Tongue (tissue), 2 donors: ENCODE results near the gene MGRN1. TPM values are rescaled to one million over a fixed set of nuclear protein-coding genes. Genes with fewer than 3 reads are reported as not detected.

Experiments used
- DNase-seq: peaks from one replicate; pipeline ENCODE4 v3.0.0-alpha.2; 2015
- total RNA-seq: library from RNA; depleted of rRNA; stranded (reverse); fragments of >200 nt; gene quantifications from one replicate; pipeline ENCODE4 v1.2.3, GENCODE V29; 2014

The MGRN1 gene
- total RNA-seq, 1 donor from 2014 or later = 34.6 TPM

GRCh38 chr16:4604401-4604800 is 20.2 kb upstream of the MGRN1 start:
- no peak for DNase-seq

DNA sequence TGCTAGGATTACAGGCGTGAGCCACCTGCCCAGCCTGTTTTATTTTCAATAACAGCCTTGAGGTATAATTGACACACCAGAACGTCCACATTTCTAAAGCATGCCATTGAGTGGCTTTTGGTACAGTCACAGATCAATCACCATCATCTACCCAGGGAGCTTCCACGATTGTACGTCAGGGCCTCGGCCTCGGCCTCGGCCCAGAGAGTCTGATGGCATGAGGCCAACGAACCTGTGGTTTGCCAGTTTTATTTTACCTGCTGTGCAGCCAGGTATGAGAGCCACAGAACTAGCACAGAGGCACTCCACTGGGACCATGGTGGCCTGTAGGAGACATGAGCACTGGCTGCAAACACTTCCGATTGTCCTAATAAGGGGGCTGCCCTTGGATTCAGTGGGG is 18.3 kb upstream of the MGRN1 start:
- no peak for DNase-seq

- DNase-seq = no peak
These were observed 16.6 kb upstream of the MGRN1 start for GRCh38 chr16:4607841-4608703.

DNA sequence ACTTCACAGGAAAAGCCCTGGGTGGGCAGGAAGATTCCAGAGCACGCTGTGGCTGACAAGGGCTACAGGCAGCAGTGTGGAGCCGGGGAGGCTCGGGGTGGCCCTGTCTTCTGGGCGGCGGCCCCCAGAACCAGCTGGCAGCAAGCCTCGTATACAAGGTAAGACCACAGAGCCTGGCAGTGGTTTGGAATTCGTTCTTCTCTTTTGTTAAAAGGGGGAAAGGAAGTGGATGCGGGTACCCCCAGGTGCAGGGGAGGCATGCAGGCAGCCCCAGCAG is 16.0 kb upstream of the MGRN1 start:
- DNase-seq = no peak

GRCh38 chr16:4609200-4610010 is 15.2 kb upstream of the MGRN1 start:
- no peak for DNase-seq

DNA sequence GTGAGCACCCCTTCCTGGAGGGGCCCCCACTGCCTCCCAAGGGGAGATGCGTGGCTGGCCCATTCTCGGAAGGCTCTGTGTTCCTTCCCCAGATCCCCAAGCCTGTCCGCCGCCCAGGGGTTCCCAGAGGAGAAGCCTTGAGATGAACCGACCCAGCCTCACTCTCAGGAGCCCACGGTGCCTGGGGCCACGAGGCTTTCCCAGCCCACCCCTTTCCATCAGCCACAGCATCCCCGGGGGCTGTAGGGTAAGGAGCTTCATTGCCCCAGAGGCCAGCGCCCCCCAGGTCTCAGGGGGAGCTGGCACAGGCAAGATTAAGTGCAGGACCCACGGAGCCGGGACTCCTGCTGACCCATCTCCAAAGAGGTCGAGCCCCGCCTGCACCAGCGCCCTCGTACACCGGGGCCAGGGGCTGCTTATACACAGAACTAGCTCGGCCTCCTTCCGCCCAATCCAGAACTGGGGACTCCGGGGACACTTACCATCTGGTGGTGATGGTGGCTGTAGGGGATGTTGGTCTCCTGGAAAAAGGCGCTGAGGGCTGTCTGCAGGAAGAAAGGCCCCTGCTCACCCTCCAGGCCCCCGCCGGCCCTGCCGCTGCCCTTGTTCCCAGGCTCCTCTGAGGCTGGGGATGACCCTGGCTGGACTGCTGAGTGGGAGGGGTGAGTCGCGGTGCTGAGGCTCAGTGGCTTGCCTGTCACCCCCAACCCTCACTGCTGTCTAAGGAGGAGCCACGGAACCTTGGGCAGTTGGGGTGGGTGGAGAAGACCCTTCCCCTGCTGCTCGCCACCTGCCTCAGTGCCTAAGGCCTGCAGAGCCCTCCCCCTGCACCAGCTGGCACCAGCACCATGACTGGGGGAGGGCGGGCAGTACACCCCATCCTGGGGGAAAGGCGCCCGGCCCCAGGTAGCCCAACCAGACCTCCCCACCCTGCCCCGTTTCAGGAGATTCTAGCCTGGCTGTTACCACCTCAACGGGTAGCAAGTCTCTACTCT is 14.3 kb upstream of the MGRN1 start:
- DNase-seq = no peak

GRCh38 chr16:4611337-4612021 is 13.1 kb upstream of the MGRN1 start:
- DNase-seq = no peak

- DNase-seq = no peak
These were observed 12.1 kb upstream of the MGRN1 start for GRCh38 chr16:4612474-4612931.

- DNase-seq = no peak
These were observed 11.5 kb upstream of the MGRN1 start for GRCh38 chr16:4612977-4613635.

- DNase-seq = peak; percentile 31
These were observed 10.7 kb upstream of the MGRN1 start for GRCh38 chr16:4613636-4614570.

GRCh38 chr16:4614571-4615383 is 9.8 kb upstream of the MGRN1 start, which contains the start of gene UBALD1:
UBALD1 (minus strand) TSS chr16:4614888; CDS start chr16:4614797, 91 bp downstream.
- DNase-seq = peak; percentile 90

DNA sequence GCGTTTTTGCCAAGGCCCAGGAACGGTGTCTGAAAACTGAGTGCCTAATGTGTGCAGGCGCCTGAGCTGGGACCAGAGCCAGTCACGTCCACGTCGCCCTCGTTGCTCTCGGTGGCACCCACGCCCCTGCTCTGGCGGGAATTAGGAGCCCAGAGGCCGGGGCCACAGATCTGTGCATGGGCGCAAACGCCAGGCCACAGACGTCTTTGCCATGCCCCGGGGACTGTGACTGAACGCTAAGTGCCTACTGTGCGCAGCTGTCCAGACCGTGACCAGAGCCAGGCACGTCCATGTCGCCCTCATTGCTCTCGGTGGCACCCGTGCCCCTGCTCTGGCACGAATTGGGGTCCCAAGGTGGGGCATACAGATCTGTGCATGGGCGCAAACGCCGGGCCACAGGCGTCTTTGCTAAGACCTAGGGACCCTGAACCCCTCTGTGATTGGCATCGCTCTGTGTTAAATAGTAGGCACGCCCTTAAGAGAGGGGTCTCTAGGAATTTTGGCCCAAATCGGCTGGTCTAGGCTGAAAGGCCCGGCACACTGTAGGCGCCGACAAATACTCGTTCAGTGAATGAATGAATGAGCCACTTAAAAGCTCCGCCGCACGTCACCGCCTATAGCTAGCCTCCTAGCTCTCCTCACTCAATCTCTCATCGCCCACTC is 9.1 kb upstream of the MGRN1 start:
- DNase-seq = no peak

GRCh38 chr16:4616047-4616811 is 8.4 kb upstream of the MGRN1 start:
- peak; percentile 100 for DNase-seq

DNA sequence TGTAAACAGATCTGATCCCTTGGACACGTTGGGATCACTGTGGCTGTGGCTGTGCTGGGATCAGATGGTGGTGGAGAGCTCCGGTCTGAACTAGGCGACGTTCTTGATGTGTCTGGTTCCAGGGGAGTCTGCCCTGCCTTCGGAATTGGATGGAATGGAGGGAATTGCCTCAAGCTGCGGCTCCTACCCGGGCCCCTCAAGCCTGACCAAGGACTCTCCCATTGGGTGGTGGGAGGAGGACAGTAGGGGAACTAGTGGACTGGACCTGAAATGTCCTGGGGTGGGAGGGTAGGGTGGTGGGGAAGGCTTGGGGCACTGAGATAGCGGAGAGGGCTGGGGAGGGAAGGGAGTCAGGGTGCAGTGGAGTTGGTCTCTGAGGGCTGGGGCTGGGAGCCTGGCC is 6.7 kb upstream of the MGRN1 start:
- no peak for DNase-seq

DNA sequence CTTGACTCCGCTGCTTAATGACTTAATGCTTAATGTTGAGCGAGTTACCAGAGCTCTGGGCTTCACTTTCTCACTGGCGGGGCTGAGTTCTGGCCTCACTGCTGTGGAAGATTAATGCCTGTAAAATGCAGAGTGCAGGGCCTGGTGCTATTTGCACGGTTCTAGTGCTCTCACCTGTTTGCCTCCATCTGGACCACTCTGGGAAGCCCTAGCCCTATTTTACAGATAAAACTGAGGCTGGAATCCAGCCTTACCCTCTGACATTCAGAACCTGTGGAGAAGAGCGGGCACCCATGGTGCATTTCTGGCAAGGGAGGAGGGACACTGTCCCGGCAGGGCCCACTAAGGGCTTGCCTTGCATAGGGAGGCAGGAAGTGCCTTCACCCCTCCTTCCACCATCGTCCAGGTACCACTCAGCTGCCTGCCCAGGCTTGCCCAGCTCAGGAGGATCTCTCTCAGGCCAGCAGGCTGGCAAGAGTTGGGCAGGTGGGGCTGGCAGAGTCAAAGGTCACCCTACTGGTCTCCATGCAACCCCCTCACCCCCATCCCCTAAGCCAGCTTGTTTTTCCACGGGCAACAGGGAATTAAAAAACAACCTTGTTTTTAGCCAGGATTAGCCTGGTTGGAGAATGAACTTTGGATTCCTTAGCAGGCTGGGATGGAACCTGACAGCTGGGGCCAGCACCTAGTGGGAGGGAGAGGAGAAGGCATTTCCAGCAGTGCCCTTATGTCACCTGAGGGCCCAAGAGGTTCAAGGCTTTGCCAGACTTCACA is 5.8 kb upstream of the MGRN1 start:
- DNase-seq = no peak

- no peak for DNase-seq
These were observed 1.0 kb upstream of the MGRN1 start for GRCh38 chr16:4623593-4623992.
